Stomach smooth muscle (tissue), 2 donors: ENCODE data around the gene SFXN1.
"Not testable (repeated sequence)": the region's sequence is repeated elsewhere in the genome, so short reads cannot be mapped to it uniquely, and the experiment has no call there.

ENCODE experiments used
- H3K27ac ChIP-seq: one replicate; pipeline ENCODE4 v1.7.0; 2013; ENCODE audit warnings: mild to moderate bottlenecking, low read length, inconsistent platforms
- H3K27me3 ChIP-seq, 2 donors: one replicate each; pipeline ENCODE4 v1.7.0; 2013; ENCODE audit warnings: low read length in 2 of 2; ENCODE audit not compliant: insufficient read depth in 2 of 2, control insufficient read depth in 1 of 2
- H3K36me3 ChIP-seq, 2 donors: one replicate each; pipeline ENCODE4 v1.7.0; 2013; ENCODE audit warnings: low read length in 2 of 2; ENCODE audit not compliant: control insufficient read depth in 2 of 2, insufficient read depth in 2 of 2
- H3K4me1 ChIP-seq: one replicate; pipeline ENCODE4 v1.7.0; 2013; ENCODE audit warnings: low read length; ENCODE audit not compliant: control insufficient read depth, insufficient read depth
- H3K4me3 ChIP-seq, 2 donors: one replicate each; pipeline ENCODE4 v1.7.0; 2013; ENCODE audit warnings: low read length in 2 of 2
- H3K9ac ChIP-seq, 2 donors: one replicate each; pipeline ENCODE4 v1.7.0; 2013; ENCODE audit warnings: low read length in 2 of 2, mild to moderate bottlenecking in 1 of 2
- H3K9me3 ChIP-seq, 2 donors: one replicate each; pipeline ENCODE4 v1.7.0; 2013; ENCODE audit warnings: low read length in 2 of 2; ENCODE audit not compliant: control insufficient read depth in 2 of 2
- donor health status: healthy.
- donor health status: Pancreatic carcinoma.

The SFXN1 gene

DNA sequence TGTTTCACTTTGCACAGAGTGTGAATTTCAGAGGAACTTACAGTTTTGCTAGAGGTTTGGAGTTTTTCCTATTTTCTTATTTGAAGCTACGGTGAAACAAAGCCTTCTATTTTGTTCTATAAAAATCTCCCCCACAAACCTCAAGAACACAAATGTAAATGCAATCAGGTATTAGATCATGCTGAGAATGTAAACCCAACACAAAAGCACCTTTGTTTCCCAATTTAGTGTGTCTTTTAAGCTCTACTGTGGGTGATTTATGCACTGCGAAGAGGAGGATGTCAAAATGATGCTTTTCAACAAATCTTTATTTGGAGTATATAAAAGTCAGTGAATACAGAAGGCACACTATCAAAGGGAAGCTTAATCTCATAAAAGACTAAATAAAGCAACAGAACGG is 30.1 kb upstream of the SFXN1 start:
- H3K9ac ChIP-seq: no peak overlapping the region
- H3K4me3 ChIP-seq: no peak overlapping the region
- no peaks in the 10 kb centered on the region for H3K36me3 ChIP-seq
- H3K9me3 ChIP-seq: no peaks in the 10 kb centered on the region
- peaks cover 10 to 23% of the 10 kb centered on the region in 2 donors for H3K27me3 ChIP-seq
- H3K27ac ChIP-seq: no peak overlapping the region
- peaks cover 8% of the 10 kb centered on the region for H3K4me1 ChIP-seq

DNA sequence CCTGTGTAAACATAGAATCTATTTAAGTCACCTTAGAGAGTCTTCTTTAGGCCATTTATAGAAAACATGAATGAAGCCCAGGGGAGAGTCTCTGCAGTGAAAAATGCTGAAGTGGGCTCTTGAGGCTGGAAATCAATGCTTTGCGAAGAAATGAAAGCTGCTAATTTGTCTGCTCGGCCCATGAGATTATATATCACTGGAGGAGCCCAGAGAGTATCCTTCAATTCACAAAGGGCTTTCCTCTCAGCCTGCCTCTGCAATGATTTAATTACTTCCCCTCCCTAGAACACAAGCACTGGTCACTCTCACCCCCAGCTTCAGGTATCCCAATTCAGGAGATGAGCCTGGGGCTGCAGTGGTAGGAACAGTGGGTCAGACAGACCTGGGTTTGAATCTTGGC is 26.2 kb upstream of the SFXN1 start:
- Histone ChIP-seq H3K27ac (no peak overlapping the region), H3K27me3 (peaks cover 5 to 11% of the 10 kb centered on the region in 2 donors), H3K36me3 (no peaks in the 10 kb centered on the region), H3K9me3 (no peaks in the 10 kb centered on the region), H3K9ac (no peak overlapping the region), H3K4me1 (no peaks in the 10 kb centered on the region), H3K4me3 (no peak overlapping the region)

DNA sequence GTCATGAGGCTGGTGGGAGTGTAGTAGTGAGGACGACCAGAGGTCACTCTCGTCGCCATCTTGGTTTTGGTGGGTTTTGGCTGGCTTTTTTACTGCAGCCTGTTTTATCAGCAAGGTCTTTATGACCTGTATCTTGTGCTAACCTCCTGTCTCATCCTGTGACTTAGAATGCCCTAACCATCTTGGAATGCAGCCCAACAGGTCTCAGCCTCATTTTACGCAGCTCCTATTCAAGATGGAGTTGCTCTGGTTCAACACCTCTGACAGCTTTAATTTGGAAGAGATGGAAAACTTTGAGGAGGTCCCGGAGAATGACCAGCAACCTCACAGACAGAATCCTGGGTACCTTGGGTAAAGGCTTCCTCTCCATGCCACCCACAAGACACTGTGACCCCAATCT is 24.0 kb upstream of the SFXN1 start:
- H3K9ac ChIP-seq, H3K9me3 ChIP-seq, H3K27ac ChIP-seq, H3K36me3 ChIP-seq, H3K4me1 ChIP-seq, H3K4me3 ChIP-seq: not testable (repeated sequence)
- peaks cover 5 to 11% of the 10 kb centered on the region in 2 donors for H3K27me3 ChIP-seq

DNA sequence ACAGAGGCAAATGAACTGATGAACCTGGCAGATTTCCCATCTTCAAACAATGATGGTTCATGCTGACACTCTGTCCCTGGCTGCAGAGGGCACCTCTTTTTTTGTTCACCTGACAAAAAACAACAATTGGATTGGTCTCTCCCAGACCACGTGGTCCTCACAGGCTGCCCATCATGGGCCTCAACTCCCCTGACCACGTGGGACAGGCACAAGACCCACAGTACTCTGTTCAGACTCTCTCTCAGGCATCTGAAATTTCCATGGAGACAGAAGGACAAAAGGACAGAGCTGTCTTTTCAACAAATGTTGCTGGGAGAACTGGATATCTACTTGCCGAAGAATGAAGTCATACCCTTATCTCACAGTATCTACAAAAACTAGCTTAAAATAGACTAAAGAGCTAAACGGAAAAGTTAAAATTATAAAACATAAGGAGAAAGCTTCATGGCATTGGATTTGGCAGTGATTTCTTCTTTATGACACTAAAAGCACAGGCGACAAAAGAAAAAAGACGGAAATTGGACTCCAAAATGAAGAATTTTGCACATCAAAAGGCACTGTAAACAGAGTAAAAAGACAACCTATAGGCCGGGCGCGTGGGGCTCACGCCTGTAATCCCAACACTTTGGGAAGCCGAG is 22.1 kb upstream of the SFXN1 start:
- no peaks in the 10 kb centered on the region for H3K4me1 ChIP-seq
- H3K27ac ChIP-seq: no peak overlapping the region
- H3K36me3 ChIP-seq: no peaks in the 10 kb centered on the region
- no peaks in the 10 kb centered on the region for H3K9me3 ChIP-seq
- H3K4me3 ChIP-seq: no peak overlapping the region
- H3K27me3 ChIP-seq: peaks cover 3 to 11% of the 10 kb centered on the region in 2 donors
- no peak overlapping the region for H3K9ac ChIP-seq

DNA sequence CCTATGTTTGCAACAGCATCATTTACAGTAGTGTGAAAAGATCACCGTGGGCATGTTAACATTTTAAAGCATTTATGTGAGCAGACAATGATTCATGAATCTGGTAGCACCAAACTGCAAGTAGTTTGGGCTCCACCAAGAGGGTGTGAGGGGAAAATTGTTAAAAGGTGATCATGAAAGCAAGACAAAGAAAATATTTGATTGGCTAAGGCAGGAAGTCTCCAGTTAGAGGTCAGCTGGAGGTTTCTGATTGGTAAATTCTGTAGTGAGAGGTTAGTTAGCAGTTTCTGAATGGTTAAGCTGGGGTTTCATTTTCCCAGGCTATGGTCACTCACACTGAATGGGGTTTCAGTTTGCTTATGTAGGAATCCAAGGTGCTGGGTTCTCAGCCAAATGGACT is 20.9 kb upstream of the SFXN1 start:
- no peak overlapping the region for H3K9ac ChIP-seq
- no peaks in the 10 kb centered on the region for H3K36me3 ChIP-seq
- H3K4me3 ChIP-seq: no peak overlapping the region
- H3K9me3 ChIP-seq: no peaks in the 10 kb centered on the region
- no peak overlapping the region for H3K27ac ChIP-seq
- no peaks in the 10 kb centered on the region for H3K4me1 ChIP-seq
- peaks cover 2 to 13% of the 10 kb centered on the region in 2 donors for H3K27me3 ChIP-seq

DNA sequence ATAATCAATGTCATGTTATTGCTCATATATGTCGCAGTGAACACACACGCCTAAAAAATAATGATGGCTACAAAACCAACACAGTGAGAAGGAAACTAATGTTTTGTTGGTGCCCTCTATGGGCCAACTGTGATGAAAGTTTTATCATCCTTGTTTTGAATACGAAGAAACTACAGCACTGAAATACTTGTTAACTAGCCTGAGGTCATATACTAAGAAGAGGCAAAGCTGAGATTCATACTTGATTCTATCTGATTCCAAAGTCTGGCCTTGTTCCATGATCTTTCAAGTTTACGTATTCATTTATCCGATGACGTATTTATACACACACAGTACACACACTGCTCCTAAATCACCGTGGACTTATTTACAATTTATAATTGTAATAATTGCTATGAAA is 18.2 kb upstream of the SFXN1 start:
- Histone ChIP-seq H3K9me3 (no peaks in the 10 kb centered on the region), H3K27me3 (peaks cover 0 to 3% of the 10 kb centered on the region in 2 donors), H3K9ac (no peak overlapping the region), H3K4me1 (no peaks in the 10 kb centered on the region), H3K36me3 (no peaks in the 10 kb centered on the region), H3K4me3 (no peak overlapping the region), H3K27ac (no peak overlapping the region)

DNA sequence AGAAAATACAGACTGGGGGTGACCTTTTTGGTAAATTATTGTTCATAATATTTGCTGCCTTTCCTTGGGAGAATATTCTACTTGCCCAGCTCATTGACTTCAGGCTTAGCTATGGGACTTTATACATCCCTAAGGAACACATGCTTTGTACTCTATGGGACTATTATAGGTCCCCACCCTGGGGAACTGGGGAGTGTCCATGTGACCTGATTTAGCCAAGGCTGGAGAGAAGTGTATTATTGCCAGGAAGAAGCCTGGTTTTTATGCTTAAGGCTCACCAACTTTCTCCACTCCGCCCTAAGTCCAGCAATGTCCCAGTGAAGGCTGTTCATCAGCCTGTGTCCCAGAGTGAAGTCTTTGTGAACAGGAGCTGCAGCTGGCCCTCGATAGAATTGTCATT is 17.8 kb upstream of the SFXN1 start:
- Histone ChIP-seq H3K9ac (no peak overlapping the region), H3K9me3 (no peaks in the 10 kb centered on the region), H3K4me3 (no peak overlapping the region), H3K27me3 (peaks cover 0 to 3% of the 10 kb centered on the region in 2 donors), H3K4me1 (no peaks in the 10 kb centered on the region), H3K36me3 (no peaks in the 10 kb centered on the region), H3K27ac (no peak overlapping the region)

DNA sequence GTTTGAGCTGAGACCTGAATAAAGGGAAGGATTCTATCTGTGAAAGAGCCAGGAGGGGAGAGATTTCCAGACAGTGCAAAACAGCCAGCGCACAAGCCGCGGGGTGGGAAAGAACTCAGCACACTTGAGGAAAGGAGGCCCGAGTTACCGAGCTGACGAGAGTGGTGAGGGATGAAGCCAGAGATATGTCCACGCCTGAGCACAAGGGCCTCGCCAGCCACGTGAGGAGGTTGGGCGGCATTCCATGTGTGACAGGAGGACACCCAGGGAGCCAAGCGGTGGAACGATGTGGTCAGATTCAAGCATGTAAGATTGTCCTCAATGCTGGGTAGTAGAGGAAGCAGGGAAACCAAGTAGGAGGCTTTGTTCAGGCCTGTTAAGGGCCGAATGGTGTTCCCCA is 17.0 kb upstream of the SFXN1 start:
- H3K4me3 ChIP-seq: no peak overlapping the region
- H3K27ac ChIP-seq: no peak overlapping the region
- H3K9me3 ChIP-seq: no peaks in the 10 kb centered on the region
- H3K4me1 ChIP-seq: no peaks in the 10 kb centered on the region
- no peaks in the 10 kb centered on the region for H3K36me3 ChIP-seq
- H3K9ac ChIP-seq: no peak overlapping the region
- peaks cover 0 to 5% of the 10 kb centered on the region in 2 donors for H3K27me3 ChIP-seq

DNA sequence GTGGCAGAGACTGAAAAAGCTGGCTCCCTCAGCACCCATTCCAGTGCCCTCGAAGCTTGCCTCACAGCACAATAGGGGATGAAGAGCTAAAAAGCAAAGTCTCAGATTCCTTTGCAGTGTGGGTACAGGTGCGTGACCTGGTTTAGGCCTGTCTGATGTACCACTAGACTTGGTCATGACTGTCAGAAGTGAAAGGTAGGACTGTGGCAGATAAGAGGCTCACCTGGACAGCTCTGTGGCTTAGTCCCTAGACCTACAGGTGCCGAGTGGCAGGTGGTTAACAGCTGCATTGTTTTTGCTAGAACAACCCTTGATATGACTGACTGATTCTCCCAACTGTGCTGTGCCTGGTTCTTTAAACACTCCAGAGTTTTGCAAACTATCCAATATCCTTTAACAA is 14.7 kb upstream of the SFXN1 start:
- H3K9ac ChIP-seq: no peak overlapping the region
- no peak overlapping the region for H3K4me3 ChIP-seq
- no peaks in the 10 kb centered on the region for H3K36me3 ChIP-seq
- H3K27me3 ChIP-seq: peaks cover 0 to 5% of the 10 kb centered on the region in 2 donors
- H3K9me3 ChIP-seq: no peaks in the 10 kb centered on the region
- no peak overlapping the region for H3K27ac ChIP-seq
- H3K4me1 ChIP-seq: no peaks in the 10 kb centered on the region

DNA sequence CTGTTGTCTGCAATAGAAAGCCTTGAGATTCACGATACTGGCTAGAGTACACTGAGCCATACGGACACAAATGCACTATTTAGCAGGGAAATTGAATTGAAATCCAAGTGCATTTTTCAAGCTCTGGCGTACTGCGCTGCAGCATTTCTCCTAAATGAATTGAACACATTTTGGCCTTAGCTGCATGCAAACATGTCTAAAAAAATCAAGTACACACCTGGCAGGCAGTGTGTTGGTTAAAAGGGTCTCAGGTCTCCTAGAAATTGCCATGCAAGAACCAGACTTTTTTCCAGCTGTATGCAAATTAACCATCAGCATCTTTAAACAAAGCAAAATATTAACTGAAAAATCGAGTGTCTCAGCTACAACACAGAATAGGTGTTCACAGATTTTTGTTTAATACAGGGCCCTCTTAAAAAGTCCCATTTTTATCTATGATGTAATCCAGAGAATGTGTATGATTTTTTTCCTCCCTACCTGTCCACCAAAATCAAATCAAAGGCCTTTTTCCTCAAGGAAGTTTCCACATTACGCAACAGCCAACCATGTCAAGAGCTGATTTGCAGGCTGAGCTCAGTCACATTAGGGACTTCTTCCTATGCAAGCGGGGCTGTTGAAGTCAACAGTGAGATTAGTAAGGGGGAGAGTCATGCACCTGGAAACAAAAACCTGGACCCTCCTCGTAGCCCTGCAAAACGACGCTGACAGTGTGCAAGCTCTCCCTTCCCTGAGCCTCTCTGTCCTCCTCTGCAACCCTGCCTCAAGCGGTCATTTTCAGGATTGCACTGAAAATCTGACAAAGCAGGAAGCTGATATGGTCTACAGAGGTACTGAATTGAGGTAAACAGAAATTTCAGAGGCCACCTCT is 14.1 kb upstream of the SFXN1 start:
- Histone ChIP-seq H3K27ac (no peak overlapping the region), H3K4me1 (no peaks in the 10 kb centered on the region), H3K4me3 (no peak overlapping the region), H3K36me3 (no peaks in the 10 kb centered on the region), H3K27me3 (peaks cover 0 to 5% of the 10 kb centered on the region in 2 donors), H3K9me3 (no peaks in the 10 kb centered on the region), H3K9ac (no peak overlapping the region)

DNA sequence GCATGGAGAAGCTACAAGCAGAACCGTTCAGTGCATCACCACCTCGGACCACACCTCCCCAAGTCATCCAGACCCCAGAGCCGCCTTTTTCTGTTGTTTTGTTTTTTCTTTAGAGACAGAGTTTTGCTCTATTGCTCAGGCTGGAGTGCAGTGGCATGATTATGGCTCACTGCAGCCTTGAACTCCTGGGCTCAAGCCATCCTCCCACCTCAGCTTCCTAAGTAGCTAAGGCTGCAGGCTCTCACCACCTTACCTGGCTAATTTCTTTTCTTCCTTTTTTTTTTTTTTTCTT is 13.5 kb upstream of the SFXN1 start:
- no peak overlapping the region for H3K27ac ChIP-seq
- no peak overlapping the region for H3K9ac ChIP-seq
- no peaks in the 10 kb centered on the region for H3K36me3 ChIP-seq
- H3K9me3 ChIP-seq: no peaks in the 10 kb centered on the region
- peaks cover 0 to 5% of the 10 kb centered on the region in 2 donors for H3K27me3 ChIP-seq
- H3K4me1 ChIP-seq: no peaks in the 10 kb centered on the region
- no peak overlapping the region for H3K4me3 ChIP-seq
